Fibroblast of skin of right biceps (primary cell): Measurements from ENCODE around the gene DPY19L1.
"Not testable (repeated sequence)": the region's sequence is repeated elsewhere in the genome, so short reads cannot be mapped to it uniquely, and the experiment has no call there.

Experiments used
- DNase-seq: peaks from one replicate; pipeline ENCODE4 v3.0.0-alpha.2; 2013

The DPY19L1 gene

DNA sequence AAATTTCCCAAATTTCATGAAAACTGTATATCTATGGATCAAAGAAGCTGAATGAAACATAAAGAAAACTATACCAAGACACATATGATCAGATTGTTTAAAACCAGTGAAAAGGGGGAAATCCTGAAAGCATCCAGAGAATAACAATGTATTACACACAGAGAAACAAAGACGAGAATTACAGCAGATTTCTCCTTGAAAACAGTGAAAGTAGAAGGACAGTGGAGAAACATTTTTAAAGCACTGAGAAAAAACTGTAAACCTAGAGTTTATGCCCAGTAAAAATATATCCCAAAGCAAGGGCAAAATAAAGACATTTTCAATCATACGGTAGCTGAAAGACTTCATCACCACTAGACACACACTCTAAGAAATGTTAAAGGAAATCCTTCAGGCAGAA lies 121.0 kb downstream of the DPY19L1 start:
- DNase-seq, result no peak

DNA sequence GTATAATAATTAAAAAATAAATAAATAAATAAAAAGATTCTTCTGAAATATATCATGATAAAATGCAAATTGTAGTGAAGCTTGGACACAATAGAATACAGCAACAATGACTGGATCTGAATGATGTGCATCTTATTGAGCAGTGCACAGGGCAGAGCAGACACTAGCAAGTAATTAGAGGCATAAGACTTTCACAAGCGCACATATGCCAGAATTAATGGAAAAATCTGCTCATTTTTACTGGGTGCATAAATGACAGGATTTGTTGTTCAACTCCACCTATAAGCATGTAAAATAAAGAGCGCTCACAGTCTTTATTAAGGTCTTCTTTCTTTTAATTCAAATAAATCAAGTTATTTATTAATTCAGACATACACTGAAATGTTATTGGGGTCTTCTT lies 125.0 kb downstream of the DPY19L1 start:
- no peak for DNase-seq

DNA sequence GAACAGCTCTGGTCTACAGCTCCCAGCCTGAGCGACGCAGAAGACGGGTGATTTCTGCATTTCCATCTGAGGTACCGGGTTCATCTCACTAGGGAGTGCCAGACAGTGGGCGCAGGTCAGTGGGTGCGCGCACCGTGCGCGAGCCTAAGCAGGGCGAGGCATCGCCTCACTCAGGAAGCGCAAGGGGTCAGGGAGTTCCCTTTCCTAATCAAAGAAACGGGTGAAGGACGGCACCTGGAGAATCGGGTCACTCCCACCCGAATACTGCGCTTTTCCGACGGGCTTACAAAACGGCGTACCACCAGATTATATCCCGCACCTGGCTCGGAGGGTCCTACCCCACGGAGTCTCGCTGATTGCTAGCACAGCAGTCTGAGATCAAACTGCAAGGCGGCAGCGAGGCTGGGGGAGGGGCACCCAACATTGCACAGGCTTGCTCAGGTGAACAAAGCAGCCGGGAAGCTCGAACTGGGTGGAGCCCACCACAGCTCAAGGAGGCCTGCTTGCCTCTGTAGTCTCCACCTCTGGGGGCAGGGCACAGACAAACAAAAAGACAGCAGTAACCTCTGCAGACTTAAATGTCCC lies 130.9 kb downstream of the DPY19L1 start:
- not testable (repeated sequence) for DNase-seq

DNA sequence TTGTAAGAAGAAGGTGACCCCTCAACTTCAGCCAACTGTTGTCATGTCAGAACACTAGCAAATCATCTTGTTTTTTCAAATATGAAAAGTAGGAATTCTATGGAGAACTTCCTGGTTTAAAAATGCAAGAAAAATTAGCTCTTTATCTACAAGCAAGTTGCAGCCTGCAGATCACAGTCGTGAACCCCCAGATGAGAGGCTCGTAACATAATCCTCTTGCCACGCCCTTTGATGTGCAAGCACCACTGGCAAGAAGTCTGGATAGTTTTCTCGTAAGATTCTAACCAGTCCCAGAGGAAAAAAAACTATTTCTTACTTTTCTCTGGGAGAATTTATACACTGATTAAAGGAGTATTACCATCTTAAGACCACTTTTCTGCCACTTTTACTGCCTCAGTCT lies 132.3 kb downstream of the DPY19L1 start:
- no peak for DNase-seq

DNA sequence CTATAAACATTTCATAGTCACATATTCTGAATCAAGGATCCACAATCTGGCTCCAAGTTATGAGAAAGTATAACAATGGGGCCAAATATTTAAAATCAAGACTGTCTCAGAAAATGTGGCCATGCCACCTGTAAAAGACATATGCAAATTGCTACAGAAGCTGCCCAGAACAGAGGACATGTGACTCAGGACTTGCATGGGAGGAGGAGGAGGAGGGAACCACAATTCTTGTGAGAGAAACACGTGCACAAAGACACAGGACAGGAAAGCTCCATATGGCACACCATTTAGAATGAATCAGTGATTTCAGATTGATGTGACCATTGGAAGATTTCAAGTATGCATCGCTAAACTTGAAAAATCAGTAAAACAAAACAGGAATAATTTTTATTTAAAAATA lies 133.4 kb downstream of the DPY19L1 start:
- DNase-seq, result not testable (repeated sequence)

DNA sequence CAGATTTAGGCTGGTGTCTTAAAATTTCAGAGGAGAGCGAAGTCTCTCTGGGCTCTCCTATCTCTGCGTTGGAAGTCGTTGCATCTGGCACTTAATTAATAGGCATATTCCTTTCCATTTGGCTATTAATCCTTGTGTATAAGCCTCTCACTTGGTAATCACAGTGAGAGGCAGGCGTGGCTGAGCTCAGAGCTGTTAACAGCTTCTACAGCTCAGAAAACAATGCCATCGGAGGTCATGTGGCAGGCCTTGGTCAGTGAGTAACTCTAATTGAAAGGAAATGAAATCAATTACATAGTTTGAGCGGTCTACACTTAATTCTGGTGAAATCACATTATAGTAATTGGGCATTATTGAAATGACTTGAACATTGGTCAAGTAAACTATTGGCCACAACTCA lies 135.1 kb downstream of the DPY19L1 start:
- DNase-seq, result no peak

DNA sequence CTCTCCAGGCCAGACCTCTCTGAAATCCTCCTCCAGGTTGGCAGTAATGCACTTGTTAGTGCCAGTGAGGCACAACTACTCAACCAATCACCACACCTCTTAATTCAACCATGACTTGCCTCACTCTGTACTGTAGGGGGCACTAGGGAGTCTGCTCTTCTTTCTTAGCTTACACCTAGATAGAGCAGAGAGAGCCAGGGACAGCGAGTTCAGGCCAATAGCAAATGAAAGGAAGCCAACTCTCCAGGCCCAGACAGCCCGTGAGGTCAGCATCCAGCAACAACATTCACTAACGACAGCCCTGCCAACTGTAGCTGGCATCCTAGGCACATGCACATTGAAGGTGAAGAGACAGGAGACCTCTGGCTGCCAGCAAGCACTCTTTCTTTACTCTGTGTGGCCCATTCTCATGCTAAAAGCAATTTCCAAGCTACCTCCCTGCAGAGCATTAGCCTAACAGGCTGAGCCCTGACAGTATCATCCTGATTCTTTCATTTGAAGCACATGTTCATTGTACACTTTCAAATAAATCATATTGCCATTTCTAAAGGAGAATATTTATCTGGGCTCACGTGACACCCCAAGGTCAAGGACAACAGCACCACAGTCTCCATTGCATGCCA lies 136.3 kb downstream of the DPY19L1 start:
- no peak for DNase-seq

DNA sequence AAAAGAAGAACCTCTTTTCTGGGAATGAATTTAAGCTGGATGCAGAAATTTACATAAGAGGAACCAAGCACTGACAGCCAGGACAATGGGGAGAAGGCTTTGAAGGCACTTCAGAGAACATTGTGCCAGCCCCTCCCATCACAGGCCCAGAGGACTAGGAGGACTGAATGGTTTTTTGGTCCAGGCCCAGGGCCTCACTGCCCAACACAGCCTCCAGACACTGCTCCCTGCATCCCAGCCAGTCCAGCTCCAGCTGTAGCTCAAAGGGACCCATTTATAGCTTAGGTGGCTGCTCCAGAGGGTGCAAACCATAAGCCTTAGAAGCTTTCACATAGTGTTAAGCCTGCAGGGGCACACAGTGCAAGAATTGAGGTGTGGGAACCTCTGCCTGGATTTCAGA lies 142.1 kb downstream of the DPY19L1 start:
- DNase-seq, result no peak

DNA sequence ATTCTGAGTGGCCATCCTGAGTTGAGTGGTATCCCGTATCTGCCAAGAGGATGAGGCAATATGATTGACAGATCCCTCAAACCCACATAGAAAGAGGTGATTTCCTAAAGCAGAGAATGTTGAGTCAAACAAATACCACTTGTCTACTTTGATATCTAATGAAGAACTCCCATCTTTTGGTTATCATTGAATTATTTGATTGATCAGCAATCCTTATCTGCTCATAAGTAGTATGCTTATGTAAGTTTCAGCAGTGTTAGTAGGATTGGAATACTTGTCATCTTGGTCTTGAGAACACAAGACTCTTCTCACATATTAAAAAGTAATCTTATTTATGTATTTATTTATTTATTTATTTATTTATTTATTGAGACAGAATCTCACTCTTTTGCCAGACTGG lies 147.3 kb downstream of the DPY19L1 start:
- DNase-seq, result no peak

DNA sequence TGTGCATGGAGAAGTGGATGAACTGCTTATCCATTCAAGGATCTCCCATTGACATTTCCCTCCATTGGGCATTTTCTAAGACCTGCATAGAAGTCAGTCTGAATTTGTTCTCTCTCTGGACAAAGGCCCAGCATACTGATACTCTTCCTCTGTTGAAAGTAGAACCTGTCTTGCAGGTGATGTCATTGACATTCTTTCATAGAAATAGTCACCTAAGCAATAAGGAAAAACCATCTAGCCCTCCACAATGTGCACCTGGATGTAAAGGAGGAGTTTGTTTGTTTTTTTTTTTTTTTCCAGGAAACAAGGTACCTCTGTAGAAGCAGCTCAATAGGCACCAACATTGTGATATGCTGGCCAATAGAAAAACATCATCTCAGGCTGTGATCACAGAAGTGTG lies 150.4 kb downstream of the DPY19L1 start:
- no peak for DNase-seq

DNA sequence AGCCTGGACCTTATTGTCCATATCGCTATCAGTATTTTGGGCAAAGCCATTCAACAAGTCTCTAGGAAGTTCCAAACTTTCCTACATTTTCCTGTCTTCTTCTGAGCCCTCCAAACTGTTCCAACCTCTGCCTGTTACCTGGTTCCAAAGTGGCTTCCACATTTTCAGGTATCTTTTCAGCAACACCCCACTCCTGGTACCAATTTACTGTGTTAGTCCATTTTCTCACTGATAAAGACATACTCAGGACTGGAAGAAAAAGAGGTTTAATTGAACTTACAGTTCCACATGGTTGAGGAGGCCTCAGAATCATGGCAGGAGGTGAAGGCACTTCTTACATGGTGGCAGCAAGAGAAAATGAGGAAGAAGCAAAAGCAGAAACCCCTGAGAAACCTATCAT lies 153.4 kb downstream of the DPY19L1 start:
- not testable (repeated sequence) for DNase-seq

DNA sequence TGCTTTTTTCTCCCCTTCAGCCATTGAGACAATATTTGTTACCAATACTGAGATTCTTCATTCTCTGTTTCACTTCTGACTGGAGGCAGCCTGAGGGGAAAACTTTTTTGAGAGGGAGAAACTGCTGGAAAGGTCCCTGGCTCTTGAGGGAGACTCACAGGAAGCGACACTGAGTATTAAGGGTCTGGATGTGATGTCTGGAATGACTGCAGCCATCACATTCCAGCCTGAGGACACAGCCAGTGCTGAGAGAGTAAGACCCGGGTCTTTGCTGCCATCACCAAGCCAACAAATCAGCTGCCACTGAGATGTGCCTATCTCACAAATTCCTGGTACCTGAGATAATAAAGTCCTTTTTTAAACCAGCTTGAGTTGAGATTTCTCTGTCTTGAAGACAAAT lies 157.4 kb downstream of the DPY19L1 start:
- DNase-seq, result no peak

DNA sequence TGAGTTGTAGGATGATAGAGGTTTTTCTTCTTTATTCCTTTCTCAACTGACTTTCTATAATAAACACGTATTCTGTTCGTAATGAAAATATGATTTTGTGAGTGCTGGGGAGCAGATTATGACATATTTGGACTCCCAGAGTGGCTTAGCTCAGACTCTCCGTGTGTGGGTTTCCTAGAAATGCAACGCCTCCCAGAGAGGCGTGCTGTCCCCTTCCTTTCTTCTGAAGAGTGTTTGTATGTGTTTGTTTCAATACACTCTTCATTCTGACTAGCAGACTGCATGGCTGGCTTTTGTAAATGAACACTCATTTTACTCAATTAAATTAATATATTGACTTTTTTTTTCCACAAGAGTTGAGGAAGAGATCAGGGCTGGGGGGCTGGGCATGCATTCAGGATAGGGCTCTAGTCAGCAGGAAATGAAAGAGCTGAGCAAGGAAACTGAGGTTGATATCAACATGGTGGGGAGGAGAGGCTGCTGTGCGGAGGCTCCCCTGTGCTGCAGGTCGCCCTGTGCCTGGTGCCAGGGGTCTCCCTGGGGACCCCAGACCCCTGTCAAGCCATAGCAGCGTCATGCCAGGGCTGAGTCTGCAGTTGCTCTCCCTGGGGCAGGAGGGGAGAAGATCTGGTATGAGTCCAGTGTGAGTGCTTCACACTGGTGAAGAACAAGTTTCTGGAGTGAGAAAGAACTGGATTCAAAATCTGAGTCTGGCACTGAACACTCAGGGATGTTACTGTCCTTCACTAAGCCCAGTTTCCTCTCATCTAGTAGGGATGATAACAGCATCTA lies 158.1 kb downstream of the DPY19L1 start:
- not testable (repeated sequence) for DNase-seq
